UCSD-AML1 (cell line): ENCODE measurements around the gene INCENP.
"Not testable (repeated sequence)": the region's sequence is repeated elsewhere in the genome, so short reads cannot be mapped to it uniquely, and the experiment has no call there.

Experiments
- DNase-seq: peaks from one replicate; lab custom pipeline; 2025; ENCODE audit not compliant: unreplicated experiment; lab: John Stamatoyannopoulos, UW

The INCENP gene

GRCh38 chr11:62123669-62124185 lies at the start of gene INCENP:
Gene INCENP, plus strand, starts transcription at chr11:62124011. Its CDS starts 4,151 bp downstream, at chr11:62128162.
- DNase-seq, result peak; percentile 94

GRCh38 chr11:62075438-62075837 lies 48.4 kb upstream of the INCENP start:
- DNase-seq, result no peak

DNA sequence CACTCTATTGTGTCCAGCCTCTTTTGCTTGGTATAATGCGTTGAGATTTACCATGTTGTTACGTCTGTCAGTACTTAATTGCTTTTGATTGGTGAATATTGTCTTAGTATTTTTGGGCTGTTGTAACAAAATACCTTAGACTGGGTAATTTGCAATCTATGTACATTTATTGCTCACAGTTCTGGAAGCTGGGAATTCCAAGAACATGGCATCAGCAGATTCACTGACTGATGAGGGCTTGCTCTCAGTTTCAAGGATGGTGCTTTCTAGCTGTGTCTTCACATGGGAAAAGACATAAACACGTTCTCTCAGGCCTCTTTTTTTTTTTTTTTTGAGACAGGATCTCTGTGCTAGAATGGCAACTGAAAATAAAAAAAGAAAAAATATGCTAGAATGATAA lies 46.7 kb upstream of the INCENP start:
- DNase-seq, result no peak

DNA sequence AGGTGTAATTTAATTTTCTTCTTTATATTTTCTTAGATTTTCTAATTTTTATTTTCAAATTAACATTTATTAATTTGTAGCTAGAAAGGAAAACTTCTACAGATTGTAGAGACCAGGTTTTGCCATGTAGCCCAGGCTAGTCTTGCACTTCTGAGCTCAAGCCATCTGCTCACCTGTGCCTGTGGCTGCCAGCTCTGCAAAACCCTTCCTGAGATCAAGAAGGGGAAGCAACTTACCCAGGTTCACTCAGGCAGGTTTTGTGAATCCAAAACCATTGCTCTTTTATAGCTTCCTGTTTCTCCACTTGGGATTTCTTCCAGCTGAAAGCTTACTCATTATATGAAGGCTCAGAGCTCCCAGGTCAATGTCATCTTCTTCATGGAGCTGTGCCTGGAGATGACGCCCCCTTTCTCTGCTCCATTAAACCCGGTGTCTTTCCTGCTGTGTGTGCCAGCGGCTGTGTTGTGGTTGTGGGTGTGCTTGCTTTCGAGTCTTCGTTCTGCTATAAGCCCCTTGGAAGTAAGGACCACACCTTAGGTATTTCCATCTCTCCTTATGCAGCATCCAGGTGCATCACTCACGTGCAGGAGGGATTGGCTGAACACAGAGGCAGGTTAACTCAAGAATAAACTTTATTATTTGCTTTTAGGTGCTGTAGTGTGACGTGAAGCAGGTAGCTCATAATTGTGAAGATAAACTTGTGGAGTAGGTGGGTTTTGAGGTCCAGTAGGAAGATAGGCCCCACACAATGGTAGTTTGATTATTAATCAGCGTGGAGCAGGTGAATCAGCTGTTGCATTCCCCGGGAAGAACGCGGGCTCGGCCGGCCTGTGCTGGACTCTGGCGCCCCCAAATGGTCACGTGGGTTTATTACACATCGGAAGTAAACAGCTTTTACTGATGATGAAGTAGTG lies 42.2 kb upstream of the INCENP start:
- peak; percentile 63 for DNase-seq

DNA sequence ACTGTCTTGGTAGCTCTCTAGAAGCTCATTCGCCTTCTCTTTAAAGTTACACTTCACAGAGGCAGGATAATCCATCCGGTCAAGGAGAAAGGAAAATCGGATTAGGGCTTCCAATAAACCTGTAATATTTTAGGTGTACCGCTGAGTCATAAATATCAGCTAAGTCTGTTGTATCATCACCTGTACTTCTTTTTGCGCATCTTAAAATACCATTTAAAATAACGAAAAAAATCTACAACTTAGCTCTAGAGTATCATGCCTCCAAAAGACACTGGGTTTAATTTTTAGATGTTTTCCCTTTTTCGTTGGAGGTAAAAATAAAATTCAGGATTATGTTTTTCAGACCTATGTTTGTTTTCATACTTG lies 41.5 kb upstream of the INCENP start:
- no peak for DNase-seq

- not testable (repeated sequence) for DNase-seq
These were observed 39.0 kb upstream of the INCENP start for GRCh38 chr11:62084801-62085200.

DNA sequence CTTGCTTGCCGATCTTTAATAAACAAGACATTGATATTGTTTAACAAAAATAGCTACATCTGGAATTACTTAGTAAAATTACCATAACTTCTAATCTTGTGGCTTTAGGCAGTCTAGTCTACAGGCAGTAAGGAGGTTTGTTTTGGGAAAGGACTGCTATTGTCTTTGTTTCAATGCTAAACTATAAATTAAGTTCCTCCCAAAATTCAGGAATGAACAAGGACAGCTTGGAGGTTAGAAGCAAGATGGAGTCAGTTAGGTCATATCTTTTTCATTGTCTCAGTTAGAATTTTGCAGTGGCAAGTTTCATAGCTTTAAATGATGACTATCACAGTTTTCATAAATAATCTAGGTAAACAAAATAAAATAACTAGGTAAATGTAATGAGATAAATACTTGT lies 36.1 kb upstream of the INCENP start:
- DNase-seq, result no peak

DNA sequence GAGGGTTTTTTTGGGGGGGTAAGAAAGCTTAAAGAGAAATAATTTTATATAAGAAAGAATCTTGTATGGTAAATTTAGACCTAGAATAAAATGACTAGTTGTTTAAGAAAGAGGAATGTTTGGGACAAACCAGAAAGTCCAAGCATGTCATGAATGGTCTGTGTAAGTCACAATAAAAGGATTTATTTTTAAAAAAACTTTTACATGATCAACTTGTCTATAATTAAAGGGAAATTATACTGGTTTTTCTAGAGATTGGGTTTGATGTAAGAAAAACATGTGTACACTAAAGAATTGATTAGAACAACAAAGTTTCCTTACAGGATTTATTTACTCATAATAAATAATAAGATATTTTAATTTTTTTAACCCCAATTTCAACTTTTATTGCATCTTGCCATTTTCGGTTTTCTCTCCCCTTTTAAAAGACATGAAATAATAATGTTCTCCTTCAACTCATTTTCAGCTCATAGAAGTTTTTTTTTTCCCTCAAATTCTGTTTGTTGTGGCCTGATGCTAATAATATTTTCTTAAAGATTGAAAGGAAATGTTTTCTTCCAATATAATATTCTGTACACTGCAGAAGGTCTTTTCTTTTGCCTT lies 35.4 kb upstream of the INCENP start:
- no peak for DNase-seq

DNA sequence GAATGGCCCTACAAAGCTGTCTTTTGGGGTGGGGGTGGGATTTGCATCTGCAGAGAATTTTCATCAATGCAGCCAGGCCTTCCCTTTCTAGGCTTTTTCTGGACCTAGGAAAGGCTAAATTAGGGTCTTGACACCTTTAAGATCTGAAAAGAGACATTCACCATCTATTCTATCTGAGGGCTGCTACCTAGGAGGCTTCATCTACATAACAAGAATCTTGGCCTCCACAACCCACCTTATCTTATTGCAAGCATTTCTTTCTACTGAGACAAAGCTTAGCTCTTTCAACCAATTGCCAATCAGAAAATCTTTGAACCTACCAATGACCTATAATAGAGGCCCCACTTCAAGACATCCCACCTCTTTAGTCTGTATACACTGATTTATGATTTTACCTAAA lies 20.7 kb upstream of the INCENP start:
- DNase-seq, result no peak

DNA sequence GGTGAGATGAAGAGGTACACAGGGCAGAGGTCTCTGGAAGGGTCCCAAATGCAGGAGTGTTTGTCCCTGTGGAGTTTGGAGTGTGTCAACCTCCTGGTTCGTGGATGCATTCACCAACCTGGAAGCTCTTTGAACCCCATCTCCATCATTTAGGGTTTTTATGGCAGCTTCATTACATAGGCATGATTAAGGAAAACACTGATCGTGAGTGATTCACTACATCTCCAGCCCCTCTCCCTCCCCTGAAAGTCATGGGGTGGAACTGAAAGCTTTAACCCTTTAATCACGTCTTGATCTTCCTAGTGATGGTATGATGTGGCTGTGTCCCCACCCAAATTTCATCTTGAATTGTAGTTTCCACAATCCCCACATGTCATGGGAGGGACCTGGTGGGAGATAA lies 19.8 kb upstream of the INCENP start:
- no peak for DNase-seq

DNA sequence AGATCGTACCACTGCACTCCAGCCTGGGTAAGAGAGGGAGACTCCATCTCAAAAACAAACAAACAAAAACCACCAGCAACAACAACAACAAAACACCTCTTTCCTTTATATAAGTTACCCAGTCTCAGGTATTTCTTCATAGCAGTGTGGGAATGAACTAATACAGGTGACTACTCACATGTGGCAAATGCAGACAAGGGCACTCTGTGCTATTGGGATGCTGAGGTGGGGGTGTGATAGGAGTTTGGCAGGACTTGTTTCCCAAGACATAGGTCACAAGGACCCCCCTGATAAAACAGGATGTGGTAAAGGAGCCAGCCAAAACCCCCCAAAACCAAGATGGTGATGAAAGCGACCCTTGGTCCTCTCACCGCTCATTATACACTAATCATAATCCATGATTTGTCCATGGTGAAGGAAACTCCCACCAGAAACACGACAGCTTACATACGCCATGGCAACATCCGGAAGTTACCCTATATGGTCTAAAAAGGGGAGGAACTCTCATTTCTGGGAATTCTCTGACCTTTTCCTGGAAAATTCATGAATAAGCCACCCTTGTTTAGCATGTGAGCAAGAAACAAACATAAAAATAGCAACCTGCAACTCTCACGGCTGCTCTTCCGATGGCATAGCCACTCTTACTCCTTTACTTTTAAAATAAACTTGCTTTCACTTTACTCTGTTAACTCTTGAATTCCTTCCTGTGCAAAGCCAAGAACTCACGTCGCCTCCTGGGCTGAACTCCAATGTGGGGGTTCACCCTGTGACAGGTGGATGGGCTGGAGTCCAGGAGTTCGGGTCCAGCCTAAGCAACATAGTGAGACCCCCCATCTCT lies 18.8 kb upstream of the INCENP start:
- DNase-seq, result no peak

DNA sequence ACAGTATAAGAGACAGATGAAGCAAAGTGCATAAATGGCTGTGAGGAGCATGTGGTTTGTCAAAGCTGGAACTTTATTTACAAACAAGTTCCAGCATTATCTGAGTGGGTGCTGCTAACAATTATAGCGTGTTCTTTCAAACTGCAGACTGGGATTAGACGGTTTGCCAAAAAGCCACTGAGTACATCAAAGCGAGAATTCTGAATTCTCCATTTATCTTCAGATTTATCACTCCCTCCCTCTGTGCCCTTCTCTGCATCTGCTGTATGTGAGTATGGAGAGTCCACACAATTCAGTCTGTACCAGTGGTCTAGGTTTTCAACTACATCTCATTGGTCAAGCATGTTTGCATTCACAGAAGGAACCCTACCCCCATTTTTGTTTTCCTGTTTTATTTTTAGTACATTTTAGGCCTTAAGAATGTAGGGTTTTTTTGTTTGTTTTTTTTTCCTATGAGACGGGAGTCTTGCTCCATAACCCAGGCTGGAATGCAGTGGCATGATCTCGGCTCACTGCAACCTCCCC lies 18.1 kb upstream of the INCENP start:
- no peak for DNase-seq

DNA sequence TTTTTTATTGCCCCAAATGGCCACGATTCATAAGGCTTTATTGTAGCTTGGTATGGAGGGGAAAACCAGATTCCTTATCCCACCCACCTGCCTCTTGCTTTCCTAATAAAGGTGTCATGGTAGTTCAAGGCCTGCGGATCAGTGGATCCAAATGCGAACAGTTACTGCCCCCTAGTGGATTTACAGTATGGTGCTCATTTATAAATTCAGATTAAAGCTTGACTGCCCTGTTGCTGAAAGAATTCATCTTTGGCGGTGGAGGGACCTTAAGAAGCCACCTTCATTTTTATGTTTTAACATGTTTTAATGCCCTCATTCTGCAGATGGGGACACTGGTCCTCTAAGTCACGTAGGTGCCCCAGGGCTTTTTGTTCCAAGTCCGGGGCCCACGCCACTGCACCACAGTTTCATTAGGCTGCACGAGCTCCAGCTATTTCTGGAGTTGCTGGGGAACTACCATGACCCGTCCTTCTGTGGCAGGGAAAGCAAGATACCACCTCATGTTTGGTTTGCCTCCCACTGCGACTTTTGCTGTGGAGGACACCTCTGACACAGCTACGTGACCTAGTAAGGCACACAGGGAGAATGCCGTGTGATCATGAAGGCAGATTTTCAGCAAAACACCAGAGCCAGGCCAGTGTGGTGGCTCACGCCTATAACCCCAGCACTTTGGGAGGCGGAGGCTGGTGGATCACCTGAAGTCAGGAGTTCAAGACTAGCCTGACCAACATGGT lies 15.6 kb upstream of the INCENP start:
- DNase-seq, result no peak

DNA sequence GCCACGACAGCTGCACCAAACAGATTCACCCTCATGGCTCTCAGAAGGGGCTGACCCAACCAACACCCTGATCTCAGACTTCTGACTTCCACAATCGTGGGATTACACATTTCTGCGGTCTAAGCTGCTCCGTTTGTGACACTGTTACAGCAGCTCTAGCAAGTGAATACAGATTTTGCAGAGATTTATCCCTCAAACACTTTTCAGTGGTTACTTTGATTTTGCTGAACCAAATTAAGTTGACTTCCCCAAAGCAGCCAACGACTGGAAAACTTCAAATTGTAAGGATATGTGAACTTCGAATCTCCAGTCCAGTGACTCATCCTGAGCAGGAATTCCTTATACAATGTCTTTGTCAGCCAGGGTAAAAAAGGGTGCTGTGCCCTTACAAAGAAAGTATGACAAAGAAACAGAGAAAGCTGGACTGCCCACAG lies 14.8 kb upstream of the INCENP start:
- no peak for DNase-seq

- DNase-seq, result no peak
These were observed 8.6 kb upstream of the INCENP start for GRCh38 chr11:62115085-62115694.

DNA sequence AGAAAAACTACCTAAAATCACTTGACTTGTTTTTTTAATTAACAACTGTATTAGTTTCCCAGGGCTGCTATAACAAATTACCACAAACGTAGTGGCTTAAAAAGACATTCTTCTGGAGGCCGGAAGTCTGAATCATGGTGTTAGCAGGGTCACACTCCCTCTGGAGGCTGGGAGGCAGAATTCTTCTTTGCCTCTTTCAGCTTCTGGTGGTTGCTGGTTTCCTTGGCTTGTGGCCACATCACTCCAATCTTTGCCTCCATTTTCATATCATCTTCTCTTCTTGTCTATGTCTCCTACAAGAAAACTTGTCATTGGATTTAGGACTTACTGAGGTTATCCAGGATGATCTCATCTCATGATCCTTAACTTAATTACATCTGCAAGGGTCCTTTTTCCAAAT lies 7.4 kb upstream of the INCENP start:
- DNase-seq, result no peak

GRCh38 chr11:62119569-62119968 lies 4.2 kb upstream of the INCENP start:
- DNase-seq, result no peak

DNA sequence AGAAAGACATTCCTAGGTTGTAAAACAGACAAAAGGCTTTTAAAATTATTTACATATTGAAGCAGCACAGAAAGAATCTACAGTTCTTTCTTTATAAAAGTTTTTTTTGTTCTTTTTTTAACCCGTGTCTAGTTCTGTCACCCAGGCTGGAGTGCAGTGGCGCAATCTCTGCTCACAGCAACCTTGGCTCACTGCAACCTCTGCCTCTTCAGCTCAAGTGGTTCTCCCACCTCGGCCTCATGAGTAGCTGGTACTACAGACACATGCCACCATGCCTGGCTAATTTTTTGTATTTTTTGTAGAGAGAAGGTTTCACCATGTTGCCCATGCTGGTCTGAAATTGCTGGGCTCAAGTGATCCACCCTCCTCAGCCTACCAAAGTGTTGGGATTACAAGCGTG lies 3.8 kb upstream of the INCENP start:
- no peak for DNase-seq

GRCh38 chr11:62120431-62120830 lies 3.4 kb upstream of the INCENP start:
- no peak for DNase-seq

- DNase-seq, result no peak
These were observed 1.7 kb upstream of the INCENP start for GRCh38 chr11:62122076-62122475.
